ENCODE data around the gene PHF21B. TPM values are rescaled to one million over a fixed set of nuclear protein-coding genes. Genes with fewer than 3 reads are reported as not detected.

The PHF21B gene
- total RNA-seq, 4 donors from 2014 or later: under 0.01 to 11.9 (median 2.9) TPM

GRCh38 chr22:45001653-45002052, 8.2 kb downstream of the PHF21B start:
- H3K4me1 ChIP-seq: peaks cover 0 to 5% of the 10 kb centered on the region in 2 donors
- H3K9me3 ChIP-seq: no peaks in the 10 kb centered on the region
- no peak overlapping the region for H3K4me3 ChIP-seq
- no peak for TF ChIP-seq POLR2A (IDR thresholded peaks at IDR 0.05)
- no peak for TF ChIP-seq CTCF (IDR thresholded peaks at IDR 0.05)
- H3K36me3 ChIP-seq: no peaks in the 10 kb centered on the region
- intact Hi-C loops (cut with DNase I; ENCODE audit: low total_unique reads): no loop called here
- DNase-seq: no peak
- no peak overlapping the region for H3K27ac ChIP-seq
- H3K27me3 ChIP-seq: no peaks in the 10 kb centered on the region

- Histone ChIP-seq H3K36me3 (no peaks in the 10 kb centered on the region), H3K4me1 (no peaks in the 10 kb centered on the region), H3K4me3 (no peak overlapping the region), H3K27ac (no peak overlapping the region), H3K9me3 (no peaks in the 10 kb centered on the region), H3K27me3 (no peaks in the 10 kb centered on the region)
- no peak for DNase-seq
- TF ChIP-seq CTCF (IDR thresholded peaks at IDR 0.05) (no peak), POLR2A (IDR thresholded peaks at IDR 0.05) (no peak)
- intact Hi-C loops (cut with DNase I; ENCODE audit: low total_unique reads): no loop called here
Observed at GRCh38 chr22:45000330-45000729, 9.5 kb downstream of the PHF21B start.

- Histone ChIP-seq H3K4me3 (no peak overlapping the region), H3K27ac (no peak overlapping the region), H3K36me3 (no peaks in the 10 kb centered on the region), H3K9me3 (no peaks in the 10 kb centered on the region), H3K4me1 (no peaks in the 10 kb centered on the region), H3K27me3 (no peaks in the 10 kb centered on the region)
- no peak for TF ChIP-seq CTCF (IDR thresholded peaks at IDR 0.05)
- no peak for TF ChIP-seq POLR2A (IDR thresholded peaks at IDR 0.05)
- DNase-seq: no peak
- intact Hi-C loops (cut with DNase I; ENCODE audit: low total_unique reads): no loop called here
Observed at GRCh38 chr22:44999687-45000086, 10.1 kb downstream of the PHF21B start.

GRCh38 chr22:44999231-44999630, 10.6 kb downstream of the PHF21B start:
- intact Hi-C loops (cut with DNase I; ENCODE audit: low total_unique reads): no loop called here
- no peak for DNase-seq
- Histone ChIP-seq H3K36me3 (no peaks in the 10 kb centered on the region), H3K27me3 (no peaks in the 10 kb centered on the region), H3K4me3 (no peak overlapping the region), H3K4me1 (no peaks in the 10 kb centered on the region), H3K27ac (no peak overlapping the region), H3K9me3 (no peaks in the 10 kb centered on the region)
- TF ChIP-seq POLR2A (IDR thresholded peaks at IDR 0.05) (no peak), CTCF (IDR thresholded peaks at IDR 0.05) (no peak)

- Histone ChIP-seq H3K4me3 (no peak overlapping the region), H3K27me3 (no peaks in the 10 kb centered on the region), H3K9me3 (no peaks in the 10 kb centered on the region), H3K36me3 (no peaks in the 10 kb centered on the region), H3K4me1 (no peaks in the 10 kb centered on the region), H3K27ac (no peak overlapping the region)
- DNase-seq: no peak
- TF ChIP-seq CTCF (IDR thresholded peaks at IDR 0.05): no peak
- TF ChIP-seq POLR2A (IDR thresholded peaks at IDR 0.05): no peak
- intact Hi-C loops (cut with DNase I; ENCODE audit: low total_unique reads): no loop called here
Observed at GRCh38 chr22:44998296-44998695, 11.5 kb downstream of the PHF21B start.

Measured in uterus (tissue), 4 donors.